Measurements from ENCODE around the gene C1orf87.

DNA sequence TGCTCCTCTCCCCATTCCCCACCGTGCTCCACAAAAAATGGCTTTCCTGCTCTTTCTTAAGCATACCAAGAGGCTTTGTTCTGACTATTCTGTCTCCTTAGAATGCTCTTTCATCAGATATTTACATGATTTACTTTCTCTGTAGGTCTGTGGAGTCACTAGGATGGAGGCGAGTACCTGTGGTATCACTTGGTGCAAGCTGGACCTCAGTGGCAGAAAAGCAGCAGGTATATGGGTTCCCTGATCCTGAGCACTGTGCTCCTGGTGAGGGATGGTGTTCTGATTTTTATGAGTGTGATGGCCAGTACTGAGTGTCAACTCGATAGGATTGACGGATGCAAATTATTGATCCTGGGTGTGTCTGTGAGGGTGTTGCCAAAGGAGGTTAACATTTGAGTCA, 10.0 kb downstream of the C1orf87 start:
- TF ChIP-seq, protein P1, sequence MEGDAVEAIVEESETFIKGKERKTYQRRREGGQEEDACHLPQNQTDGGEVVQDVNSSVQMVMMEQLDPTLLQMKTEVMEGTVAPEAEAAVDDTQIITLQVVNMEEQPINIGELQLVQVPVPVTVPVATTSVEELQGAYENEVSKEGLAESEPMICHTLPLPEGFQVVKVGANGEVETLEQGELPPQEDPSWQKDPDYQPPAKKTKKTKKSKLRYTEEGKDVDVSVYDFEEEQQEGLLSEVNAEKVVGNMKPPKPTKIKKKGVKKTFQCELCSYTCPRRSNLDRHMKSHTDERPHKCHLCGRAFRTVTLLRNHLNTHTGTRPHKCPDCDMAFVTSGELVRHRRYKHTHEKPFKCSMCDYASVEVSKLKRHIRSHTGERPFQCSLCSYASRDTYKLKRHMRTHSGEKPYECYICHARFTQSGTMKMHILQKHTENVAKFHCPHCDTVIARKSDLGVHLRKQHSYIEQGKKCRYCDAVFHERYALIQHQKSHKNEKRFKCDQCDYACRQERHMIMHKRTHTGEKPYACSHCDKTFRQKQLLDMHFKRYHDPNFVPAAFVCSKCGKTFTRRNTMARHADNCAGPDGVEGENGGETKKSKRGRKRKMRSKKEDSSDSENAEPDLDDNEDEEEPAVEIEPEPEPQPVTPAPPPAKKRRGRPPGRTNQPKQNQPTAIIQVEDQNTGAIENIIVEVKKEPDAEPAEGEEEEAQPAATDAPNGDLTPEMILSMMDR (tag by site-specific recombination; IDR thresholded peaks at IDR 0.05) = no peak
- no peak for TF ChIP-seq ZBTB48 (tag by site-specific recombination; IDR thresholded peaks at IDR 0.05)
- TF ChIP-seq ZNF292 (tag by site-specific recombination; IDR thresholded peaks at IDR 0.05; ENCODE audit: borderline replicate concordance, low read depth) = no peak
- TF ChIP-seq ZNF513 (tag by site-specific recombination; IDR thresholded peaks at IDR 0.05) = no peak
- no peak for TF ChIP-seq ZNF398 (tag by site-specific recombination; IDR thresholded peaks at IDR 0.05)
- TF ChIP-seq ZNF701 (tag by site-specific recombination; IDR thresholded peaks at IDR 0.05) = no peak
- TF ChIP-seq, protein P2, sequence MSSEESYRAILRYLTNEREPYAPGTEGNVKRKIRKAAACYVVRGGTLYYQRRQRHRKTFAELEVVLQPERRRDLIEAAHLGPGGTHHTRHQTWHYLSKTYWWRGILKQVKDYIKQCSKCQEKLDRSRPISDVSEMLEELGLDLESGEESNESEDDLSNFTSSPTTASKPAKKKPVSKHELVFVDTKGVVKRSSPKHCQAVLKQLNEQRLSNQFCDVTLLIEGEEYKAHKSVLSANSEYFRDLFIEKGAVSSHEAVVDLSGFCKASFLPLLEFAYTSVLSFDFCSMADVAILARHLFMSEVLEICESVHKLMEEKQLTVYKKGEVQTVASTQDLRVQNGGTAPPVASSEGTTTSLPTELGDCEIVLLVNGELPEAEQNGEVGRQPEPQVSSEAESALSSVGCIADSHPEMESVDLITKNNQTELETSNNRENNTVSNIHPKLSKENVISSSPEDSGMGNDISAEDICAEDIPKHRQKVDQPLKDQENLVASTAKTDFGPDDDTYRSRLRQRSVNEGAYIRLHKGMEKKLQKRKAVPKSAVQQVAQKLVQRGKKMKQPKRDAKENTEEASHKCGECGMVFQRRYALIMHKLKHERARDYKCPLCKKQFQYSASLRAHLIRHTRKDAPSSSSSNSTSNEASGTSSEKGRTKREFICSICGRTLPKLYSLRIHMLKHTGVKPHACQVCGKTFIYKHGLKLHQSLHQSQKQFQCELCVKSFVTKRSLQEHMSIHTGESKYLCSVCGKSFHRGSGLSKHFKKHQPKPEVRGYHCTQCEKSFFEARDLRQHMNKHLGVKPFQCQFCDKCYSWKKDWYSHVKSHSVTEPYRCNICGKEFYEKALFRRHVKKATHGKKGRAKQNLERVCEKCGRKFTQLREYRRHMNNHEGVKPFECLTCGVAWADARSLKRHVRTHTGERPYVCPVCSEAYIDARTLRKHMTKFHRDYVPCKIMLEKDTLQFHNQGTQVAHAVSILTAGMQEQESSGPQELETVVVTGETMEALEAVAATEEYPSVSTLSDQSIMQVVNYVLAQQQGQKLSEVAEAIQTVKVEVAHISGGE (tag by site-specific recombination; conservative IDR thresholded peaks at IDR 0.05; ENCODE audit: low read depth) = no peak
- no peak for TF ChIP-seq ZNF366 (tag by site-specific recombination; conservative IDR thresholded peaks at IDR 0.05)
- no peak for TF ChIP-seq SETDB1 (IDR thresholded peaks at IDR 0.05; ENCODE audit: insufficient read length, low read length)
- no peak for TF ChIP-seq ZNF76 (tag by site-specific recombination; IDR thresholded peaks at IDR 0.05; ENCODE audit: borderline replicate concordance, low read depth)
- TF ChIP-seq ZNF280D (tag by site-specific recombination; IDR thresholded peaks at IDR 0.05) = no peak

All from HEK293 (cell line).